Measurements from ENCODE around the gene TUBB4B. TPM values are rescaled to one million over a fixed set of nuclear protein-coding genes. Genes with fewer than 3 reads are reported as not detected.
A peak's percentile ranks its signal among the peaks of the same experiment; 100 is the strongest.

The TUBB4B gene
- total RNA-seq, 1 experiment from 2014 or later = 424 TPM

DNA sequence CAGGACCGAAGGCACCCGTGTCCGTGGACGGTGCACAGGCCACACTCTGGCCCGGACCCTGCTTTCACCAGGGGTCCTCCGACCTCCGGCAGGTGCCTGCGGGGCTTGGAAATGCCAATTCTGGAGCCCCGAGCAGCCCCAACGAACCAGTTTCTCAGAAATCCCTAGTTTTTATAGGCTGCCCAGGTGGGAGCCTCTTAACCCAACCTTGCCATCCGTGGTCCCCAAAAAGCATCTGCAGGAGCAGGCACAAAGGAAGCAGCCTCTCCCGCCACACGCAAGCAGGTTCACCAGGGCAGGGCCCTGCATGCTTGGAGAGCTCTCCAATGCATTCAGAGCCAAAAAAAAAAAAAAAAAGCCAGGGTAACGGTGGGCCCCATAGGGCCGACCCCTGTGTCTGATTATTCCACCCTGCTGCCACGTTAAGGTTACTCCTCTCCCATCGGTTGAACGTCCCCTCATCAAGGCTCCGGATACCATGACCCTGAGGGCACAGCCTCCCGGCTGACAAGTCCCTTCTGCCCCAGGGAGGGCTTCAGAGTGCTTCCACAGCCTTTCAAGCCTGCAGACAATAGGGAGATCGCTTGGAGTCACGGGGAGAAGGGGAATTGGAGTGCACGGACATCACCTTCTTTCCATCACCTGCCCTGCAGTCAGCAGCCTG lies 39.8 kb upstream of the TUBB4B start:
- no peaks in the 10 kb centered on the region for H3K9me3 ChIP-seq (ENCODE audit: low read length)
- intact Hi-C loops (cut with micrococcal nuclease) = no loop called here
- peak overlapping the region; percentile 25; the same call in 1 of the 2 replicates for H3K27ac ChIP-seq (ENCODE audit: low read length)
- peaks cover 60% of the 10 kb centered on the region for H3K79me2 ChIP-seq (ENCODE audit: low read length)
- TSS peak; percentile 34 for BruUV-seq (replicated peaks)
- H4K20me1 ChIP-seq (ENCODE audit: low read length) = peaks cover 14% of the 10 kb centered on the region; the same call in 1 of the 2 replicates
- no peak for DNase-seq
- H3F3A ChIP-seq (ENCODE audit: low read length, unreplicated experiment) = no peaks in the 10 kb centered on the region
- peak overlapping the region; percentile 74 for H3K9ac ChIP-seq (ENCODE audit: low read length)
- CTCF ChIA-PET = no interaction called here
- no peaks in the 10 kb centered on the region for H3K27me3 ChIP-seq (ENCODE audit: low read length)
- no peaks in the 10 kb centered on the region for H3K36me3 ChIP-seq (ENCODE audit: low read depth, low read length)
- peak; percentile 2; the same call in 1 of the 2 replicates for ATAC-seq
- H3K4me2 ChIP-seq (ENCODE audit: low read length) = peak overlapping the region; percentile 99
- peaks cover 38% of the 10 kb centered on the region for H3K4me1 ChIP-seq (ENCODE audit: insufficient read depth, low read length)
- no peaks in the 10 kb centered on the region for H3K9me2 ChIP-seq (replicated peaks; ENCODE audit: low read length)
- POLR2A ChIA-PET (ENCODE audit: unreplicated experiment) = interaction anchor here (0.5 kb wide), 1 partner anchor 41 kb away, joined by 3 read pairs; no protein-coding TSS in a partner anchor
- H3K4me3 ChIP-seq (ENCODE audit: low read length) = peak overlapping the region; percentile 83
- H2AFZ ChIP-seq (ENCODE audit: low read length) = peak overlapping the region; percentile 73
- no peak for TF ChIP-seq CTCF (conservative IDR thresholded peaks at IDR 0.05; ENCODE audit: low read depth, low read length)

DNA sequence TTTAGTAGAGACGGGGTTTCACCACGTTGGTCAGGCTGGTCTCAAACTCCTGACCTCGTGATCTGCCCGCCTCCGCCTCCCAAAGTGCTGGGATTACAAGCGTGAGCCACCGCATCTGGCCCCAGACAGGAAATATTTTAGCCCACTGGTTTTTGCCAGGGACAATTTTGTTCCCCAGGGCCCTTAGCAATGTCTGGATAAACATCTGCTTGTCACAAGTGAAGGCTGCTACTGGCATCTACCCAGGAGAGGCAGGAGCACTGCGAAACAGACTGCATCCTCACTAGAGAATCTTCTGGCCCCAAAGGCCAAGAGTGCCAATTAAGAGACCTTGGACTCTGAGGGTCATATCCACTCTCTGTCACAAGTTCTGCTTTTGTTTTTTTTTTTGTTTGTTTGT lies 38.1 kb upstream of the TUBB4B start:
- H4K20me1 ChIP-seq (ENCODE audit: low read length) = peaks cover 14% of the 10 kb centered on the region; the same call in 1 of the 2 replicates
- no peak overlapping the region for H3K9ac ChIP-seq (ENCODE audit: low read length)
- ATAC-seq (no peak), DNase-seq (no peak)
- no peak overlapping the region for H3K4me3 ChIP-seq (ENCODE audit: low read length)
- ChIA-PET POLR2A (ENCODE audit: unreplicated experiment) (interaction anchor here (0.6 kb wide), 1 partner anchor 103 kb away, joined by 3 read pairs; no protein-coding TSS in a partner anchor), CTCF (interaction anchor here (0.6 kb wide), 1 partner anchor 73 kb away, joined by 3 read pairs; no protein-coding TSS in a partner anchor)
- H3K4me2 ChIP-seq (ENCODE audit: low read length) = 0 out of 2 replicates have a peak overlapping the region, but pooled peaks have one; percentile 19
- intact Hi-C loops (cut with micrococcal nuclease) = no loop called here
- H3K9me2 ChIP-seq (replicated peaks; ENCODE audit: low read length) = no peaks in the 10 kb centered on the region
- H3K79me2 ChIP-seq (ENCODE audit: low read length) = peaks cover 65% of the 10 kb centered on the region
- H3K27me3 ChIP-seq (ENCODE audit: low read length) = no peaks in the 10 kb centered on the region
- no peaks in the 10 kb centered on the region for H3F3A ChIP-seq (ENCODE audit: low read length, unreplicated experiment)
- peaks cover 40% of the 10 kb centered on the region for H3K4me1 ChIP-seq (ENCODE audit: insufficient read depth, low read length)
- H3K27ac ChIP-seq (ENCODE audit: low read length) = no peak overlapping the region
- H3K9me3 ChIP-seq (ENCODE audit: low read length) = no peaks in the 10 kb centered on the region
- BruUV-seq (replicated peaks) = no TSS peak
- H2AFZ ChIP-seq (ENCODE audit: low read length) = no peak overlapping the region
- H3K36me3 ChIP-seq (ENCODE audit: low read depth, low read length) = no peaks in the 10 kb centered on the region
- no peak for TF ChIP-seq EZH2phosphoT487 (IDR thresholded peaks at IDR 0.05; ENCODE audit: borderline replicate concordance, low read length)
- TF ChIP-seq EZH2 (IDR thresholded peaks at IDR 0.05; ENCODE audit: low read length, unreplicated experiment) = no peak
- TF ChIP-seq CTCF (conservative IDR thresholded peaks at IDR 0.05; ENCODE audit: low read depth, low read length) = no peak

- Histone ChIP-seq H3K4me3 (ENCODE audit: low read length) (peak overlapping the region; percentile 99), H3F3A (ENCODE audit: low read length, unreplicated experiment) (no peaks in the 10 kb centered on the region), H3K27me3 (ENCODE audit: low read length) (no peaks in the 10 kb centered on the region), H3K79me2 (ENCODE audit: low read length) (peaks cover 58% of the 10 kb centered on the region), H2AFZ (ENCODE audit: low read length) (0 out of 2 replicates have a peak overlapping the region, but pooled peaks have one; percentile 74), H3K9me2 (replicated peaks; ENCODE audit: low read length) (no peaks in the 10 kb centered on the region), H3K4me1 (ENCODE audit: insufficient read depth, low read length) (peaks cover 24% of the 10 kb centered on the region), H4K20me1 (ENCODE audit: low read length) (no peaks in the 10 kb centered on the region), H3K9ac (ENCODE audit: low read length) (peak overlapping the region; percentile 99), H3K27ac (ENCODE audit: low read length) (no peak overlapping the region), H3K9me3 (ENCODE audit: low read length) (no peaks in the 10 kb centered on the region), H3K36me3 (ENCODE audit: low read depth, low read length) (no peaks in the 10 kb centered on the region), H3K4me2 (ENCODE audit: low read length) (peak overlapping the region; percentile 98)
- intact Hi-C loops (cut with micrococcal nuclease) = no loop called here
- ChIA-PET POLR2A (ENCODE audit: unreplicated experiment) (no interaction called here), CTCF (no interaction called here)
- BruUV-seq (replicated peaks) = no TSS peak
- TF ChIP-seq EZH2phosphoT487 (IDR thresholded peaks at IDR 0.05; ENCODE audit: borderline replicate concordance, low read length) = no peak
- TF ChIP-seq CTCF (conservative IDR thresholded peaks at IDR 0.05; ENCODE audit: low read depth, low read length) = no peak
- TF ChIP-seq EZH2 (IDR thresholded peaks at IDR 0.05; ENCODE audit: low read length, unreplicated experiment) = no peak
- no peak for DNase-seq
- ATAC-seq = no peak
Observed at GRCh38 chr9:137204731-137205125, 36.4 kb upstream of the TUBB4B start.

Measured in PC-3 (cell line).